Measurements from ENCODE around the gene EIF5B. TPM values are rescaled to one million over a fixed set of nuclear protein-coding genes. Genes with fewer than 3 reads are reported as not detected.
"Not testable (repeated sequence)": the region's sequence is repeated elsewhere in the genome, so short reads cannot be mapped to it uniquely, and the experiment has no call there.

The EIF5B gene
- 10 to 100 TPM; 32.7 to 44.3 (median 40.8) TPM for total RNA-seq
- polyA plus RNA-seq = 10 to 100 TPM; 15.0 to 23.8 (median 19.2) TPM

DNA sequence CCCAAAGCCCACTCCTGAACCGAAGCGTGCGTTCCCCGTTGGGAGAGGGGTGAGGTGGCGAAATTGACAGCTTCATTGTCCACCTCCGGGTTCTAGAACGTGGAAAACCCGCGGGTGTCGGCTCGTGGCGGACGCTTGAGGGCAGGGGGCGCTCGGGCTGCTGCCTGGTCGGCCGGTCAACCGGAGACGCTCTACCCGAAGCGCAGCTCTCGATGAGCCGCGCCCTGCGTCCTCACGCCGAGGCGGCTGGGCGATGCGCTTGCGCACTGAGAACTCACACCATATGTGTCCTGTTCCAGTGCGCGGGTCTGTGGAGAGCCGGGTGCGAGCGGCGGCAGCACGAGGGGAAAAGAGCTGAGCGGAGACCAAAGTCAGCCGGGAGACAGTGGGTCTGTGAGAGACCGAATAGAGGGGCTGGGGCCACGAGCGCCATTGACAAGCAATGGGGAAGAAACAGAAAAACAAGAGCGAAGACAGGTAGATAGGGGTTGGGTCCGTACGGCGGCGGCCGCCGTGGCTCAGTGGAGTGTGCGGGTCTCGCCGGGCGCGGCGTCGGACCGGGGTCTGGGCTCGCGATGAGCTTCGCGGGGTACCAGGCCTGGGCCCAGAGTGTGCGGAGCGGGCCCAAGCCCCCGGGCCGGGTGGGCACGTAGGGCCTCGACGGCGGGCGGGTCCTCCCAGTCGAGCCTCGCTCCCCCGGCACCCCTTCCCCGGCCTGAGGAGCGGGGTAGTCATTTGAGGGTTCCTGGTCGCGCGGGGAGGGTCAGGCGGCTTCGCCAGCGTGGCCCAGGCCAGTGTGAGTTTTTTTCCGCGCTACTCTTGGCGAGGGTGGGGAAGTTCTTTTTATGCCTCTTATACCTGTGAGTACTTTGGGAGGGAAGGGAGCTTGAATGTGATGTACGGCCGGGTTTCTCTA, at the start of gene EIF5B:
TSS of gene EIF5B (plus strand) at position 277 of the 916 bp plus-strand sequence. CDS start at position 443, 166 bp downstream.
- DNase-seq = peak; percentile 98
- H3K27me3 ChIP-seq = no peaks in the 10 kb centered on the region
- H3K4me3 ChIP-seq = peak within 1 kb of the TSS; percentile 73 to 92 (median 88)
- peak within 1 kb of the TSS; percentile 90 to 95 (median 94) for H3K27ac ChIP-seq
- 0% methylated on average over 87 of the region's 87 CpGs for WGBS, 2 donors
- no peaks in the 10 kb centered on the region for H3K9me3 ChIP-seq
- H3K4me1 ChIP-seq = peaks cover 0 to 52% (median 45%) of the 10 kb centered on the region in 4 donors
- TF ChIP-seq POLR2AphosphoS5 (IDR thresholded peaks at IDR 0.05) = peak; percentile 68 to 93 (median 79)
- TF ChIP-seq, protein P1, sequence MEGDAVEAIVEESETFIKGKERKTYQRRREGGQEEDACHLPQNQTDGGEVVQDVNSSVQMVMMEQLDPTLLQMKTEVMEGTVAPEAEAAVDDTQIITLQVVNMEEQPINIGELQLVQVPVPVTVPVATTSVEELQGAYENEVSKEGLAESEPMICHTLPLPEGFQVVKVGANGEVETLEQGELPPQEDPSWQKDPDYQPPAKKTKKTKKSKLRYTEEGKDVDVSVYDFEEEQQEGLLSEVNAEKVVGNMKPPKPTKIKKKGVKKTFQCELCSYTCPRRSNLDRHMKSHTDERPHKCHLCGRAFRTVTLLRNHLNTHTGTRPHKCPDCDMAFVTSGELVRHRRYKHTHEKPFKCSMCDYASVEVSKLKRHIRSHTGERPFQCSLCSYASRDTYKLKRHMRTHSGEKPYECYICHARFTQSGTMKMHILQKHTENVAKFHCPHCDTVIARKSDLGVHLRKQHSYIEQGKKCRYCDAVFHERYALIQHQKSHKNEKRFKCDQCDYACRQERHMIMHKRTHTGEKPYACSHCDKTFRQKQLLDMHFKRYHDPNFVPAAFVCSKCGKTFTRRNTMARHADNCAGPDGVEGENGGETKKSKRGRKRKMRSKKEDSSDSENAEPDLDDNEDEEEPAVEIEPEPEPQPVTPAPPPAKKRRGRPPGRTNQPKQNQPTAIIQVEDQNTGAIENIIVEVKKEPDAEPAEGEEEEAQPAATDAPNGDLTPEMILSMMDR (IDR thresholded peaks at IDR 0.05) = peak in 3 of 4 experiments; percentile 37 to 58 (median 46)
- peak; percentile 13 to 63 for TF ChIP-seq POLR2A (IDR thresholded peaks at IDR 0.05)
- TF ChIP-seq EP300 (IDR thresholded peaks at IDR 0.05) = no peak
- intact Hi-C loops (cut with DNase I) = loop anchor here (2.0 to 10.0 kb wide), 5 partner anchors 153 to 1917 kb away; partner anchors contain the start of genes CNOT11, LIPT1, MGAT4A and MITD1
- peaks cover 0 to 6% (median 2%) of the 10 kb centered on the region in 4 donors for H3K36me3 ChIP-seq

DNA sequence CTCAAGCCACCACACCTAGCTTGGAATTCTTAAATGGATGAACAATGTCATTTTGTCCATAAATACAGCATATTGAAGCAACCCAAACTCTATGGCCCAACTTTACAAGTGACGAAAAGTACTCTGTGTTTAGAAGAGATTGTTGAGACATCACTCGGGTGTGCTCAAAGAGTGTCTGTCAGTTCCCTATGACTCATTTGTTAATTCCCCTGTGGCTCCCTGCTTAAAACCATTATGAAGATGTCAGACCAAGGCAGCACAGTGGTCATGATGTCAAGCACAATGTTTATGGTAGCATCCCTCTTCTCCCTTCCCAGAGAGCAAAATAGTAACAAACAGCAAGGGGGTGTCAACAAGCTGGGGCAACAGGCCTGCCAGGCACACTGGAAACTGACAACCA, 39.2 kb upstream of the EIF5B start:
- DNase-seq = no peak
- TF ChIP-seq EP300 (IDR thresholded peaks at IDR 0.05) (no peak), POLR2A (IDR thresholded peaks at IDR 0.05) (no peak), POLR2AphosphoS5 (IDR thresholded peaks at IDR 0.05) (no peak)
- TF ChIP-seq, protein P1 (IDR thresholded peaks at IDR 0.05) = no peak
- H3K36me3 ChIP-seq = peaks cover 0 to 9% (median 0%) of the 10 kb centered on the region in 4 donors
- 75 to 88% methylated on average over 2 of the region's 2 CpGs for WGBS, 2 donors
- H3K4me3 ChIP-seq = no peak overlapping the region
- no peaks in the 10 kb centered on the region for H3K9me3 ChIP-seq
- H3K27ac ChIP-seq = no peak overlapping the region
- no peaks in the 10 kb centered on the region for H3K4me1 ChIP-seq
- no peaks in the 10 kb centered on the region for H3K27me3 ChIP-seq
- intact Hi-C loops (cut with DNase I) = no loop called here

GRCh38 chr2:99299580-99299979, 37.6 kb upstream of the EIF5B start:
- Histone ChIP-seq H3K4me3 (no peak overlapping the region), H3K36me3 (peaks cover 0 to 16% (median 0%) of the 10 kb centered on the region in 4 donors), H3K27ac (no peak overlapping the region), H3K27me3 (no peaks in the 10 kb centered on the region), H3K4me1 (no peaks in the 10 kb centered on the region), H3K9me3 (no peaks in the 10 kb centered on the region)
- TF ChIP-seq POLR2A (IDR thresholded peaks at IDR 0.05) = no peak
- TF ChIP-seq, protein P1 (IDR thresholded peaks at IDR 0.05) = no peak
- no peak for TF ChIP-seq EP300 (IDR thresholded peaks at IDR 0.05)
- no peak for TF ChIP-seq POLR2AphosphoS5 (IDR thresholded peaks at IDR 0.05)
- 96 to 98% methylated on average over 7 of the region's 7 CpGs for WGBS, 2 donors
- intact Hi-C loops (cut with DNase I) = no loop called here
- no peak for DNase-seq

DNA sequence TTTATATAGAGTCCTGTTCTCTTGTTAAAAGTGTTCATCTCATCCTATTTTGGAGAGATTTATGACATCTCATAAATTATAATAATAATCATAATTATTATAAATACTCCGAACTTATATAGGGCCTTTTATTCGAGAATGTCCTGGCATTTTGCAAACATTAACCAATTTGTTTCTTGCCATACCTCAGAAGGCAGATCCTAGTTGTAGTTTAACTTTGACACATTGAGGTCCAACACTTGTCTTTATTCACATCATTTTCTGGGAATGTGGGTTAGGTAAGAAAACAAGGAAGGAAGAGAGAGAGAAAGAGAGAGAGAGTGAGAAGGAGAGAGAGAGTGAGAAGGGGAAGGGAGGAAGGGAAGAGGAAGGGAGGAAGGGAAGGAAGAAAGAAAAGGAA, 36.1 kb upstream of the EIF5B start, which contains the start of gene LYG1:
TSS of gene LYG1 (minus strand) at position 101 of the 400 bp plus-strand sequence. CDS start 5,527 bp downstream, outside the sequence.
- H3K4me1 ChIP-seq; intact Hi-C loops (cut with DNase I); DNase-seq; H3K27ac ChIP-seq; H3K4me3 ChIP-seq; H3K9me3 ChIP-seq; H3K27me3 ChIP-seq: not testable (repeated sequence)
- WGBS, 2 donors = 71 to 88% methylated on average over 2 of the region's 2 CpGs
- peaks cover 0 to 16% (median 0%) of the 10 kb centered on the region in 4 donors for H3K36me3 ChIP-seq

All from sigmoid colon (tissue), 7 donors.